ENCODE data around the gene PHACTR4. TPM values are rescaled to one million over a fixed set of nuclear protein-coding genes. Genes with fewer than 3 reads are reported as not detected.
A peak's percentile ranks its signal among the peaks of the same experiment; 100 is the strongest.

Gene PHACTR4
- total RNA-seq, 1 donor from 2014 or later: 50.3 TPM

- TF ChIP-seq, protein P1, sequence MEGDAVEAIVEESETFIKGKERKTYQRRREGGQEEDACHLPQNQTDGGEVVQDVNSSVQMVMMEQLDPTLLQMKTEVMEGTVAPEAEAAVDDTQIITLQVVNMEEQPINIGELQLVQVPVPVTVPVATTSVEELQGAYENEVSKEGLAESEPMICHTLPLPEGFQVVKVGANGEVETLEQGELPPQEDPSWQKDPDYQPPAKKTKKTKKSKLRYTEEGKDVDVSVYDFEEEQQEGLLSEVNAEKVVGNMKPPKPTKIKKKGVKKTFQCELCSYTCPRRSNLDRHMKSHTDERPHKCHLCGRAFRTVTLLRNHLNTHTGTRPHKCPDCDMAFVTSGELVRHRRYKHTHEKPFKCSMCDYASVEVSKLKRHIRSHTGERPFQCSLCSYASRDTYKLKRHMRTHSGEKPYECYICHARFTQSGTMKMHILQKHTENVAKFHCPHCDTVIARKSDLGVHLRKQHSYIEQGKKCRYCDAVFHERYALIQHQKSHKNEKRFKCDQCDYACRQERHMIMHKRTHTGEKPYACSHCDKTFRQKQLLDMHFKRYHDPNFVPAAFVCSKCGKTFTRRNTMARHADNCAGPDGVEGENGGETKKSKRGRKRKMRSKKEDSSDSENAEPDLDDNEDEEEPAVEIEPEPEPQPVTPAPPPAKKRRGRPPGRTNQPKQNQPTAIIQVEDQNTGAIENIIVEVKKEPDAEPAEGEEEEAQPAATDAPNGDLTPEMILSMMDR (conservative IDR thresholded peaks at IDR 0.05): no peak
- Mint-ChIP-seq H3K9me3 (no peaks in the 10 kb centered on the region), H3K4me1 (ENCODE audit: unreplicated experiment) (no peaks in the 10 kb centered on the region), H3K27ac (no peak overlapping the region), H3K4me3 (no peak overlapping the region), H3K36me3 (peaks cover 11% of the 10 kb centered on the region), H3K27me3 (no peaks in the 10 kb centered on the region)
- no peak for DNase-seq (ENCODE audit: extremely low spot score, unreplicated experiment)
These were observed 125.2 kb downstream of the PHACTR4 start for GRCh38 chr1:28494737-28495136.

DNA sequence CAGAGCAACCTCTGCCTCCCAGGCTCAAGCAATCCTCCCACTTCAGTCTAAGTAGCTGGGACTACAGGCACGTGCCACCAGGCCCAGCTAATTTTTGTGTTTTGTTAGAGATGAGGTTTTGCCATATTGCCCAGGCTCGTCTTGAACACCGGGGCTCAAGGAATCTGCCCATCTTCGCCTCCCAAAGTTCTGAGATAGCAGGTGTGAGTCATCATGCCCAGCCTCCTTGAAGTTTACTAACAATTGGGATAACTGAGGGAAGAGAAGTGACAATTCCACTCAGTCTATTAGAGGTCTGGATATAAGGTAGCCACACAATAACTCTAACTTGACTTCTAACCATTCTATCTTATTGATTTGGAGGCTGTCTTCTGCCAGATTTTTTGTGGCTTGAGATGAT, 130.0 kb downstream of the PHACTR4 start:
- Mint-ChIP-seq H3K27ac (no peak overlapping the region), H3K4me3 (no peak overlapping the region), H3K27me3 (no peaks in the 10 kb centered on the region), H3K9me3 (no peaks in the 10 kb centered on the region), H3K36me3 (peaks cover 10% of the 10 kb centered on the region), H3K4me1 (ENCODE audit: unreplicated experiment) (no peaks in the 10 kb centered on the region)
- TF ChIP-seq, protein P1 (conservative IDR thresholded peaks at IDR 0.05): no peak
- no peak for DNase-seq (ENCODE audit: extremely low spot score, unreplicated experiment)

DNA sequence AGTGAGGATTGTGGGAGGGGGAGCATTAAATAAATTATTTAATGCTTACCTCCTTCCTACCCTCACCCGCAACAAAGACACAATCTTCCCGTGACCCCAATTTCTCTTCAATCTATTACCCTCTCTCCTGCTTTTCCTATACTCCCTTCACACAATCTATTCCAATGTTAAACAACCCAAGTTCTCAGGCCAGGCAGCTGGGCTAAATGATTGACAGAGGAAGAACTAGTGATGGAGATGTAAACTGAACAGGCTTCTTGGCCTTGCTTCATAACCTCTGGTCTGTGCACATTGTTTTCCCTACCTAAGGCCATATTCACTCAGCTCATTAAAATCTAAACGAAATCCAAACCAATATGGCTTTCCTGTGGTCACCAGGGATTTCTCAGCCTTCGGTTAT, 132.4 kb downstream of the PHACTR4 start:
- Mint-ChIP-seq H3K27me3 (peaks cover 3% of the 10 kb centered on the region), H3K27ac (peak overlapping the region; percentile 3), H3K9me3 (no peaks in the 10 kb centered on the region), H3K4me1 (ENCODE audit: unreplicated experiment) (peaks cover 10% of the 10 kb centered on the region), H3K36me3 (peaks cover 11% of the 10 kb centered on the region), H3K4me3 (no peak overlapping the region)
- TF ChIP-seq, protein P1 (conservative IDR thresholded peaks at IDR 0.05): no peak
- no peak for DNase-seq (ENCODE audit: extremely low spot score, unreplicated experiment)

- H3K4me3 Mint-ChIP-seq: no peak overlapping the region
- peaks cover 10% of the 10 kb centered on the region for H3K4me1 Mint-ChIP-seq (ENCODE audit: unreplicated experiment)
- H3K27ac Mint-ChIP-seq: peak overlapping the region; percentile 50
- no peak for DNase-seq (ENCODE audit: extremely low spot score, unreplicated experiment)
- TF ChIP-seq, protein P1 (conservative IDR thresholded peaks at IDR 0.05): no peak
- peaks cover 3% of the 10 kb centered on the region for H3K27me3 Mint-ChIP-seq
- H3K9me3 Mint-ChIP-seq: no peaks in the 10 kb centered on the region
- peaks cover 13% of the 10 kb centered on the region for H3K36me3 Mint-ChIP-seq
These were observed 133.6 kb downstream of the PHACTR4 start for GRCh38 chr1:28503117-28503516.

- TF ChIP-seq, protein P1 (conservative IDR thresholded peaks at IDR 0.05): no peak
- Mint-ChIP-seq H3K4me1 (ENCODE audit: unreplicated experiment) (peaks cover 30% of the 10 kb centered on the region), H3K9me3 (no peaks in the 10 kb centered on the region), H3K36me3 (peaks cover 38% of the 10 kb centered on the region), H3K27me3 (peaks cover 3% of the 10 kb centered on the region), H3K27ac (peak within 1 kb of the TSS; percentile 98), H3K4me3 (peak within 1 kb of the TSS; percentile 97)
- DNase-seq (ENCODE audit: extremely low spot score, unreplicated experiment): peak; percentile 94
These were observed 136.1 kb downstream of the PHACTR4 start, which contains the start of gene RCC1 for GRCh38 chr1:28505406-28506187. RCC1 (plus strand) TSS chr1:28506043; CDS start chr1:28529867, 23,824 bp downstream.

Data from type B pancreatic cell (in vitro differentiated cells).